T-helper 1 cell (primary cell): Measurements from ENCODE around the gene NPC2.
A peak's percentile ranks its signal among the peaks of the same experiment; 100 is the strongest.

ENCODE experiments used
- DNase-seq, 5 donors: peaks; one replicate each; pipeline ENCODE4 v3.0.0-alpha.2; 2012 to 2020

NPC2 gene

DNA sequence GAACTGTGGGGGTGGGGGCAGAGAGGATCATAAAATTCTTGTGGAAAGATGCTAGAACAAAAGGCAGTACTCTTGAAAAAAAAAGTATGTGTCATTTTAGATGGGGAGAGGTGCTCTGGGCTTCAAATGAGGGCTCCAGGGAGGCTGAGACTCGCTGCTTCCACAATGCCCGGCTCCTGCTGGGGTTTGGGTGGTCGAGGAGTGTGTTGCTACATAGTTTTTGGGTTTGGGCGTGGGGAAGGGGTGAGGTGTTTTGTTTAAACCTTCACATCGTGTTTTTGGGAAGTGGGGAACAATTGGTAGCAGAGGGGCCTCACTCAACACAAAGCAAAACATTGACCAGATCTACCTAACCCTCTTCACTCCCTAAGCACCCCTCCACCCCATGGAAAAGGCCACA is 8.6 kb upstream of the NPC2 start:
- DNase-seq: no peak

DNA sequence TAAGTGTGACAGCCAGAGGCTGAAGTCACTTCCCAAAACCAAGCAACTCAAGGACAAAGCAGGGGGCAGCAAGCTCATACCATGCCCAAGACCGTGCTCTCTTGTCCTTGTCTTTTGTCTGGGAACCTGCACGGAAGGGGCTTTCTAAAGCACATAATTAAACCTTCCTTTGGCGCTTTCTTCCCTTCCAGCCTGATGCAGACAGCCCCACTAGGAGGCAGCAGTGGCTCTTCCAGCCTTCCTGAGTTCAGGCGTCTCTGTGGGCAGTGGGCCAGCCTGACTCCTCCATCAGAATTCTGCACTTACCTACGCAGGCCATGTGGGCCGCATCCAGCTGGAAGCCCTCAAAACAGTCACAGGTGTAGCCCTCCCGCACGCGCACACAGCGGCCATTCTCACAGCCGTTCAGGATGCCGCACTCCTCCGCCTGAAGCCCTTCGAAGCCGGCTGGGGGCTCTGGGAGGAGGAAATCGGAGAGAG is 8.1 kb upstream of the NPC2 start:
- no peak for DNase-seq

DNA sequence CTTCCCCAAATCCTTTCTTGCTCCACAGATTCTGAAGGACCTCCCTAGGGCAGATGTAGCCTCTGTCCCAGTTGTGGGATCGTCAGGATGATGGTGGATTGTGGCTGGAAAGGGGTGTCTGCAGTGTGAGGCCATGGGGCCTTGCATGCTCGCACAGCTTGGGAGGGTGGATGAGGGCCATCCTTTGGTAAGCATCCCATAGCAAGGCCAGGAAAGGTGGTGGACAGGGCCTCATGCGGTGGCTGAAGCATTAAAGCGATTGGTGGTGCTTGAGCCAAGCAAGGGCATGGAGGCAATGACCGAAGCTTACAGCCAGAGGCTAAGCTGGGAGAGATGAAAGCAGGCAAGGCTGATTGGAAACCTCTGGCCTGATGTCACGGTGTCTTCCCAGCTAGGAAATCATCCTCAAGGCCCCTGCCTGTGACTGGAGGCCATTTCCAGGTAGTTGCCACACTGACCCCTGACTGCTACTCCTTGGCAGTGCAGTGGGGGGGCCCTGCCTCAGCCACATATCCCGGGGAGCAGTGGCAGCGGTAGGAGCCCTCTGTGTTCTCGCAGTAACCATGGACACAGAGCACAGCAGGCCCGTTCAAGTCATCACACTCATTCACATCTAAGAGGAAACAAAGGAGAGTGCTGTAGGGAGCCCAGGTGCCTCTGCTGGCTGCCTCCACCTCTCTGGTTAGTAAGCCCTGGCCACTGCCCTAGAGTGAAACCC is 7.5 kb upstream of the NPC2 start:
- no peak for DNase-seq

DNA sequence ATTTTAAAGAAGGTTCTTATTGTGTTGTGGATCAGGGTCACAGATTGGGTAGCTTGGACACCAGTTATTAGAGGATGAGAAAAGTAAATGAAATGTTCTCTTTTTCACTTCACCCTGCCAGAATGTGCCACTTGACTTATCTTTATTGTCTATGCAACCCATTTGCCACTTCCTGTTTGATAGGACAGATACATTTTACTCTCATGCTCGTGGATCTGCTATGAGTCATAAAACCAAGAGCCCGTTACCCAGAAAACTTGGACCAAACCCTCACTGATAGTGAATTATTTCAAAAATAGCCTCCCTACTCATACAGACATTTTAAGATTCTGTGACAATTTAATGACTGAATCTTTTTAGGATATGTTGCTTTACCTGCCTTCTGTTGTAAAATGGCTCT is 2.3 kb upstream of the NPC2 start:
- DNase-seq: no peak

DNA sequence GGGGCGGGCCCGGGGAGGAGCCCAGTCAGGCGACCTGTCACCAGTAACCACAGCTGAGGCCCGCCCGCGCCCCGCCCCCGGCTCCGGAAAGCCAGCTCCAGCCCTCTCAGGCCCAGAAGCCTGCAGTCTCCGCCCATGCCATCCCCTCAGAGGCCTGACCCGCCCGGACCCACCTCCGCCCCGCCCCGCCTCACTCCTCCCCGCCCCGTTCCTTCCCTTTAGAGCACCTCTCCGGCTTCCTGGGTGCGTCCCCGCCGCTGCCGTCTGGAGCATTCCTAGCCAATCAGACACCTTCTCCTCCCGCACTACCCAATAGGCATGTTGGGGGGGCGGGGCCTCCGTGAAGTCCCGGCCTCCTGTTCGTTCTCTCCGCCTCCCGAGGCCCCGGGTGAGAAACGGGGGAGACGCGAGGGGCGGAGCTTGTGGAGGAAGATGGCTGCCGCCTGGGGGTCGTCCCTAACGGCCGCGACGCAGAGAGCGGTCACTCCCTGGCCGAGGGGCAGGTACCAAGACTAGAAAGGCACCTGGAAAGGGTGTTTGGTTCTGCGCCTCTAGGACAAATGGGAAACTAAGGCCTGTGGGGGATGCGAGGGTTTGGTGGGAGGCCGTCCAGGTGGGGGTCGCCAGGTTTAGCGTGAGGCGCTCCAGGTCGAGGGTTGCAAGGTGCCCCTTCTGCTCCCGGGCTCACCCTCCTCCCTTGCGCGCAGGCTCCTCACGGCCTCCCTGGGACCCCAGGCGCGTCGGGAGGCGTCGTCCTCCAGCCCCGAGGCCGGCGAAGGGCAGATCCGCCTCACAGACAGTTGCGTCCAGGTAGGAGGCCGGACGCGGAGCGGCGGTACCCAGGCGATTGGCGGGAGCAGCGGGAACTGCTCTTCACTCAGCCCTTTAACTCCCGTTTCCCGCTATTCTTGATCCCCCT is 497 bp upstream of the NPC2 start, which contains the start of gene ISCA2:
Gene ISCA2 (plus strand): TSS at position 423 of the 919 bp plus-strand sequence. CDS start 10 bp downstream, at position 433.
- DNase-seq: peak; percentile 99 to 100 (median 100)

DNA sequence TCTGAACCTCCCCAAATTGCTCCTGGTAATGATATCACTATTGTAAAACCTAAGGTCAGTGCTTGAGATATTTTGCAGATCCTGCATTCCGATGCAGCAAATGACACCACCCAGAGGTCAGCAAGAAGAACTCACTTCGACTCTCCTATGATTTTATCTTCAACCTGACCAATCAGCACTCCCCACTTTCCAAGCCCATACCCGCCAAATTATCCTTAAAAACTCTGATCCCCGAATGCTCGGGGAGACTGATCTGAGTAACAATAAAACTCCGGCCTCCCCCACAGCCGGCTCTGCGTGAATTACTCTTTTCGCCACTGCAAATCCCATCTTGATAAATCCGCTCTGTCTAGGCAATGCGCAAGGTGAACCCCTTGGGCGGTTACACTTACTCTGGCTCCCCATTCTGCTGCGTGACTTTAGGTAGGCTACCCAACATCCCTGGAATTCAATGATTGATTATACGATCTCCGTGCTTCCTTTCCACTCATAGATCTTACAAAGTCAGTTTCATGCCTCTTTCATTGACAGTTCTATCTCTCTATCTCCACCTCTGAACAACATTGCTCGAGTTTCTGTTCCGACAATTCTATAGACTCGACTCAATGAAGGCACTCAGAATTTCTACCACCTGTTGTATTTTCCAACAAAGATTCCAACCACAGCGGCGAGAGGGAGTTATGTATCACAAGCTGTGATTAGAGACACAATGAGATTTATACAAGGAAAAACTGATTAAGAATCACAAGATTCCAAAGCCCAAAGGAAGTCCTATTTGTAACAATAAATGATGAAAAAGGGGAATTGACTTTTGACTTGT is 939 bp downstream of the NPC2 start:
- DNase-seq: peak in 1 of 5 donors; percentile 41

DNA sequence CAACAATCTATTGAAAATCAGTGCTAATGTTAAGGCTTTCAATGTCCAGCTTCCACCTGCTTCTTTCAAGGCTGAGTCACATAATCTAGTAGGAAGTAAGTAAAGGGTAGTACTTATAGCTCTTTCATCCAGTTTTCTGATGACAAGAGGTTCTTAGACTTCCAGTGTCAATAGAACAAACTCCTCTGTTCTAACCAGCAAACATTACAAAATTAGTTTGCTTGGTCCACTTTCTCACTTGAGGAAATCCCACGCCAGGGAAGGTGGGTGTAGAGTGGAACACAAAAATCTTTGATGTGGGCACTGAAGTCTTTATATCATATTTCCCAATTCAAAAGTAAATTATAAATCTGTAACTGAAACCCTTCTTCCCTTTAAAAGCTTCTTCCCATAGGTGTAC is 2.6 kb downstream of the NPC2 start:
- no peak for DNase-seq

DNA sequence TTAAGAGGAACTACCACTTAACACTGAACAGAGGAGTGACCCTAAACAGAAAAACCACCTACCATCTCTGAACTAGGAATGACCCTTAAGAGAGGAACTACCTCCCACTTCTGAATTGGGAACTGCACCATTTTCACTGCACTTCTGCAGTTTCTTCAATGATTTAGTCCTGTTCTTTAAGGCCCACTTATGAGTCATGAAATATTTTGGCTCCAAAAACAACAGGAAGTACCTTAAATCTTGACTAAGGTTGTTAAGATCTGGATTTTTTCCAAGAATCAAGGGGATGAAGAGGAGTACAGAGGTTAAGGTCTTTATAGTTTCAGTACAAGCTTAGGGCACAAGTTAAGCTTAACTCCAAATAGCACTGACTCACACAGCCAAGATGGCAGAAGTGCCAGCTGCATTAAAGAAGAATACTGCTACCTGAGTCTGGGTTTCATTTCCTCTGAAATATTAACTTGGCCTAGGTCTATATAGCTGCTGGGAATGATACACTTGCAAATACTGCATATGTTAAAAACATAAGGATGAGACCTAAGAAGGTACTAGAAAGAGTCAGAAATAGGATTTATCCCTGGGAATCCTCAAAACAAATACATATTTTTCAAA is 4.2 kb downstream of the NPC2 start:
- no peak for DNase-seq

DNA sequence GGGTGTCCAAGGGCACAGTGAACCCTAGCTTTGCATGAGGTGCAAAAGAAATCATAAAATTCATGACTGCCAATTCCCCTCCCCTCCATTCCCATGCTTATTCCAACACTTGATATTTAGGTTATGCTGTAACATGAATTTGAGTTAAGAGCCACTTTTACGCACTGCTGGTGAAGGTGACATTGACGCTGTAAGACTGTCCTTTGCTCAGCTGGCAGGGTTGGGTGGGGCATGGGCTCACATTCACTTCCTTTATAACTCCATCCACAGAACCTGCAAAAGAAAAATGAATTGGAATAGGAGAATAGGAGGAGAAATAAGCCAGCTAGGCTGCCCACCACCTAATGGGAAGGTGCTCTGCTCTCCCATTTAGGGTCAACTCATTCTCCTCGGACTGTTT is 6.9 kb downstream of the NPC2 start:
- DNase-seq: no peak

DNA sequence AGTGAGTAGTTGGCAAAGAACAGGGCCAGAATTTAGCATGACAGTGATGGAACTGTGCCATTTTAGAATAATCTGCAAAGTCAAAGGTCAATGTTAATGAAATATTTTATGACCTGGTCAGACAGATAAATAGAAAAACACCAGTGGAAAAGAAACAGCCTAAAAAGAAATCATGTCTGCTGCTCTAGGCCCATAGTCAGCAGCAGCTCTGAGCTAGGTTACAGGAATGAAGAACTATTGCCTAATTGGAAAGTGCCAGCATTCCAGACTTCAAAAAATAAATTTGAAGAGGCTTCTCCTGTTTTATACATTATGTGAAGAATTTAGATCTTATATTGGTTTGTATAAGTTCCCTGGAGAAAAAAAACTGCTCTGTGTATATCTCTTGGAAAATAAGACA is 9.8 kb downstream of the NPC2 start:
- DNase-seq: no peak

DNA sequence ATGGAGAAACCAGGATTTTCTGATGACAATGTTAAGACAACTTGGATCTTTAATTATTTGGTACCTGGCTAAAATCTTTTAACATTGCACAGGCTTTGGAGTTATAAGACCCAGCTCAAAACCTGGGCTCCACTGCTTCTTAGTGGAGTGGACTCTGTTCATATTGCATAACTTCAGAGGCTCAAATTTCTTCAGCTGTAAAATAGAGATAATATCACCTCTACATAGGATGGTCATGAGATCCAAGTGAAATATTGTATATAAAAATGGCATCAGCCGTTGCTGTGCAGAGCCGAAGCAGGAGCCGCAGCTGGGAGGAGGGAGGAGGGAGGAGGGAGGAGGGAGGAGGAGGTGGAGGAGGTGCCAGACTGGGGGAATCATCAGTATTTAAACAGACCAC is 10.5 kb downstream of the NPC2 start:
- DNase-seq: no peak

DNA sequence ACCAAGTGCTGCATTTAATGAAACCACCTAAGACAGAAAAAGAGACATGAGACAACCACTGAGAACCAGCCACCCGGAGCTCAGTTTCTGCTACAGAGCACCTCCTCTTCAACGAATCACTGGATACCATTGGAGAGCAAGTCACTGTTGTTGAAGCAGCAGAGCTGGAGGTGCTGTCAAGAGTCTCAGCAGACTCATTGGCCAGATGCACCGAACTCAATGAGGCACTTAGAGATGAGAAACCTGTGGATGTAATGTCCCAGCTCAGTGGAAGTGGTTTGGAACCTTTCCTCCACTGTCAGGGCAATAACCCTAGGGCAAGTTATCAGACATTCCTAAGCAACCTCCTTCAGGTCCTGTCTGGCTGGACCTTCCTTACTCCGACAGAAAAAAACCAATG is 13.1 kb downstream of the NPC2 start:
- DNase-seq: no peak

DNA sequence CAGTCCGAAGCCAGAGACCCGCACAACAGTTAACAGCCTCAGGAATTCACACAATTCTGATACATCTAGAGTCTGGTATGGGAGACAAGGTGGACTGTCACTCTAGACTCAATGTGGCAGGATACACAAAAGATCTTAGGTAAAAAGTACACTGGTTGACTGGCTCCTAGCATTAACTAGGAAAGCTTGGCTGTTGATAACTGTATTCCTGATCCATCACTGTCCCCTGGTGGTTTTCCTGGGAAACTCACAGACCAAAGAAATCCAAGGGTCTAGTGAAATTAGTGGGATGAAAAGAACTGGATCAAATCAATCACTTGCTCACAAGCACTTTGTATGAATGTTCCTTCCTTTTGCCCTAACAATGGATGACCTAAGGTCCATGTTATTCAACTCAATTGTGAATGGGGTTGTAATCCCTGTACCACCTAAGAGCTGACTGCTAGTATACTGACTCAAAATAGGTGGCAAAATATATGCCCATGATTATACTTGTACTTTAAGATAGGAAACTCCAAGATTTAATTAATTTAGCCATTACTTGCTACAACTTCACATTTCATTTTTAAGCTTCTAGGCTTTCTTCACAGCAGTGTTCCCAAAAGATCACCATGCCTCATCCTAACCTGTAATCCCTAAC is 14.0 kb downstream of the NPC2 start:
- no peak for DNase-seq

DNA sequence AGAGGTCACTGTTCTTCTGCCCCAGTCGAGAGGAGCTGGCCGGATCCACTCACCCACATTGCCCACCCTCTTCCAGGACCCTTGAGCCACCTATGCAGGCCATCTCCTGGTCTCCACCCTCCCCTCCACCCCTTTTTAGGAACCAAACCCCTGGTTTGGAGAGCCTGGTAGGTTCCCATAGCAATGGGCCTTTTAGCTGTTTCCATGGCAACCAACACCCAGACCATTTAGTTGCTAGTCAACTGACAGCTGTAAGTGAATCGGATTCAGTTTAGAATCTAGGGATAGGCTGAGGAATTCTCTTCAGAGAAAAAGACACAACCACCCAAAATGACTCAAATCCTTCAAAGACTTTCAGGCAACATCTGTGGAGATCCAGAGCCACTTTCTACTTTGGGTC is 16.5 kb downstream of the NPC2 start:
- DNase-seq: no peak

DNA sequence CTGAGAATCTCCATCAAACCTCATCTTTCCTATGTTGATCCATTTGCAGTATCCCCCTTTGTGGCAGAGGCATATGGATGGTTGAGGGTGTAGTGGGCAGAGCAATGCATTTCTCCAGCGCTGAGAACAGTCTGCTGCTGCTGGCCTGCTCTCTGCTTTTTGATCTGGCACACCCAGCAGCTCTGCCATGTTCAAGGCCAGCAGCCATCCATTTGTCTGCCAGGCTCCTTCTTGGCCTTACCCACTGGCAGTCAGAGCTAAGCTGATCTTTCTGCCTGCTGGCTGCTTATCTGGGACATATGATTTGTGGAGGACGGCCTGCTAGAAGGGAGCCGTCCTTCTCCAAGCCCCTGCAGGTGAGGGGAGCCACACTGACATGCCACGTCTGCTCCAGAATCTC is 17.0 kb downstream of the NPC2 start:
- no peak for DNase-seq

DNA sequence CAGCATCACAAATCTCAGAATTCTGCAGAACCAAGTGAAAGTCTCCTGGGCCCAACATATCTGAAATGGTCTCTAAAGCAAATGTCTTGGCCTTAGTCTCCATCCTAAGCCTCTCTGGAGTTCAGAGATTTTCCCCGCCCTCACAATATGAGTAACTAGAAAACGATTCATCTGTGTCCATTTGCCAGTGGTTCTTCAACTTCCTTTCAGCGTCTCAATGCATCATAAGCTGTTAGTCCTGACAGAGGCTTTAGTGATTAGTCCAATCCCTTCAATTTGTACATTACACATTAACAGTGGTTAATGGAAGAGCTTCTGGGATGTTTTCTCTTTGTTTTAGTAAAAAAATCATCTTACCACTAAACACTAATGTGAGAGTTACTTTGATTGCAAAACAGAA is 17.4 kb downstream of the NPC2 start:
- DNase-seq: no peak

DNA sequence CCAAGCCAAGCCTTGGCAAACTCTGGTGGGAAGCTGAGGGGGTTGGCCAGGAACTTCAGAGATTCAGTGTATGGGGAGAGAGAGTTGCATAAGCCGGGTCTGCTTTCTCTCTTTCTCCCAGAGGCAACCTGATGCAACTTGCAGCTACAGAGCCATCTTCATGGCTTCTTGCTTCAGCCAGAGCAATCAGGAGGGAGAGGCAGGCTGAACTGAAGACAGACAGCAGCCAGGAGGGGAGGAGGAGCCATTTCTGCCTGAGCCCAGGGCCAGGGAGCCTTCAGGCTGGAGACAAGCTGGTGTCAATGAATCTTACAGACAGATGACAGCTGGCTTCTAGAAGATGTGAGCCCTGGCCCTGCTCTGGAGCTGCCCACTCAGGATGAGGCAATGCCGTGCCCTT is 18.7 kb downstream of the NPC2 start:
- no peak for DNase-seq

DNA sequence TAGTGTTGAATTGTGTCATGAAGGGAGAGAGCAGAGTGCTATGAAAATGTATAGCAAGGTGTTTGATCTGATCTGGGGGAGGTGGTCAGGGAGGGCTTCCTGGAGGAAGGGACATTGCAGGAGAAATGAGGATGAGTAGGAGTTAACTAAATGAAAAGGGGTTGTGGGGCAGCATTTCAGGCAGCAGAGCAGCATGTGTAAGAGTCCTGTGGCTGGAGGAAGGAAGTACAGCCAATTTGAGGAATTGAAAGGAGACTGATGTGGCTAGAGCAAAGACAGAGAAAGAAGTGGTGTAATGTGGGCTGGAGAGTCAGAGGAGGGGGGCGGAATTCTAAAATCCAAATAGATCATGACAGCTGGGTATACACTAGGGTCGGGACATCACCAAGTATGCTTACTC is 20.5 kb downstream of the NPC2 start:
- no peak for DNase-seq

DNA sequence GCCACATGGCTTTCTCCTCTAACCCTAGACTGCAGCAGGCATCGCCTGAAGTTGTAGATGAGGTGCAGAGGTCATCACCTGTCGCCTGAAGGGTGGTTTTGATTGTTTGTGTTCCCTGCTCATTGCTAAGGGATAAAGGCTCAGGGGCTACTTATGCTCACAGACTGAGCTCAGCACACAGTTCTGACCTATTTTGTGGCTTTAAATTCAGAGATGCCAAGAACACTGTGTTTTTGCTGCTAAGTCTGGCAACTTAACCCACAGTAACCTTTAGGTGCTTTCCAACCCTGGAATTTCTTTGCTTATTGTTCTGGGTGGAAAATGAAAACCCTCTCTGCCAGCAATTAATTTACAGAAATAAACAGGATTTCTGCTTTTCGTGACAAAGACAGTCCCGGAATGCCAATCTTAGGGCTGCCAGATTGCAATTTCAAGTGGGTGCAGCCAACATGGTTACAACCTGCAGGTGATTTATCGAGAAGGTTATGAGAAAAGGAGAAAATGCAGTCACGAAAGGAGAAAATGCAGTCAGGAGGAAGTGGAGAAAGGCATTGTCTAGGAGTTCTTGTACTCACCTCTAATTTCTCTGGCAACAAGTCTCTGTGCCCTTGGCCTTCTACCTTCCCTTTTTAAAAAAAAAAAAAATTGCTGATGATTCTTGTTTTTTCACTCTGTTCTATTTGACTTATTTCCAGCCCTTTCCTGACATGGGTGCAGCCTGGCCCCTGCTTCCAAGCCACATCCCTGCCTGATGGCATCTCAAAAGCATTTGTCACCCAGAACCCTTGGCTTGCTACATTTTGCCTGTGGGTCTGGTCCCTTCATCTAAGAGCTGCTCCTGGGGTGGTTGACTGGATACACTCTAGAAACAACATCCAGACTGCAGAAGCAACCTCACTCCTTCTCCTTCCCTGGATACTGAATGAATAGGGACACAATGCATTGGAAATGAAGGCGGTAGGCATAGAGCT is 23.3 kb downstream of the NPC2 start:
- DNase-seq: no peak

DNA sequence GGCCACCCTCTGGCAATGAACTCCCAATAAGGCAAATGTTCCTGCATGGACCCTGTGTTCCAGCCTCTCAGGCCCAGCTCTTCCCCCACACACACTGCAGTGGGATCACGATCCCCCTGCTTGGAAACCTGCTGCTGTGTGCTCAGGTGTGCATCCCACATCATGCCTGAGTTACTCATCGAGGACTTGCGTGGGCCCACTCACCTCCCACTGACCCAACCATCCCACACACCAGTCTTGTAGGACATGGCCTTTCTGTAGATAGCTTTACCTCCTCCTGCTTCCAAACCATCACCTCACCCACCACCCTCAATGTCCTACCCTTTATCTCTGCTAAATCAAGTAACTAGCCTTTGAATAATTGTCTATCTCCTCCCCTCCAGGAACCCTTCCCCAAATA is 24.6 kb downstream of the NPC2 start:
- no peak for DNase-seq

DNA sequence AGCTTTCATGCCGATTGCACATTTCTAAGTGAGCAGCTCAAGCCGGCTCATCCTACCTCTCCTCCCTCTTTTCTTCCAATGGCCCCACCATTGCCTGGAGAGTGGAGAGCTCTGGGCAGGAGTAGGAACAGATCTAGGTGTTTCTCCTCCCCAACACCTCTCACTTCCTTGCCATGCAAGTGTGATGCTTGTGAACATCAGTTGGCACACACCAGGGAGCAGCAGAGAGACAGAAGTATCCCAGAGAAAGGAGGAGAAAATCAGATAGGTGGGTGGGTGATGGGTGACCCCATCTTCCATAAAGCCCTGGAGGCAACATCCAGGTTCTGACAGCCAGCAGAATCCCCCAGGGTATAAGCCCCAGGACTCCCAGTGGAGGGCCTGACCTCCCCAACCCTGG is 27.8 kb downstream of the NPC2 start:
- DNase-seq: no peak
